Psoas muscle (tissue), 8 donors: ENCODE data around the gene ITSN1. TPM values are rescaled to one million over a fixed set of nuclear protein-coding genes. Genes with fewer than 3 reads are reported as not detected.
A peak's percentile ranks its signal among the peaks of the same experiment; 100 is the strongest.

Experiments used
- ATAC-seq, 4 donors: fragments of 200-7000 bp; cut with Tn5 transposase; one replicate each; pipeline ENCODE4 v1.9.1; 2020; ENCODE audit warnings: moderate library complexity in 3 of 4, mild to moderate bottlenecking in 2 of 4
- DNase-seq, 2 donors: peaks; one replicate each; pipeline ENCODE4 v3.0.0-alpha.2; 2020
- H3K27ac ChIP-seq: fragments of 200-600 bp; one replicate; pipeline ENCODE4 v1.8.0; 2022
- H3K27me3 ChIP-seq, 3 donors: fragments of 200-600 bp in 1 of 3; one replicate each; pipeline versions ENCODE4 v1.6.1 to v1.8.0; 2013 to 2022; ENCODE audit warnings: low read length in 2 of 3, mild to moderate bottlenecking in 2 of 3, moderate library complexity in 1 of 3; ENCODE audit not compliant: insufficient read depth in 3 of 3
- H3K36me3 ChIP-seq, 2 donors: fragments of 200-600 bp in 1 of 2; one replicate each; pipeline versions ENCODE4 v1.6.1 to v1.8.0; 2013 to 2022; ENCODE audit warnings: low read depth in 1 of 2, mild to moderate bottlenecking in 1 of 2, moderate library complexity in 1 of 2; ENCODE audit not compliant: insufficient read depth in 1 of 2
- H3K4me1 ChIP-seq: fragments of 200-600 bp; one replicate; pipeline ENCODE4 v1.8.0; 2022
- H3K4me3 ChIP-seq: fragments of 200-600 bp; one replicate; pipeline ENCODE4 v1.8.0; 2022; ENCODE audit warnings: mild to moderate bottlenecking
- H3K9me3 ChIP-seq: fragments of 200-600 bp; one replicate; pipeline ENCODE4 v1.8.0; 2022
- CTCF ChIP-seq: fragments of 200-600 bp; IDR thresholded peaks from one replicate; pipeline ENCODE4 v1.8.0; 2022; ENCODE audit warnings: antibody characterized with exemption
- WGBS, 3 donors: extraction: QIAGEN DNeasy Blood & Tissue Kit; methylation state at CpG; one replicate each; pipeline versions ENCODE4 v1.1.6 to v1.1.7; 2013; 5-methylcytosine and 5-hydroxymethylcytosine counted together
- intact Hi-C, 2 donors: fragments of 100-400 bp; cut with DNase I; formaldehyde crosslinking; loops; one replicate each; pipeline versions ENCODE4 v1.11.0 to v1.14.2; 2022
- polyA plus RNA-seq, 3 donors: library from polyadenylated mRNA; stranded (reverse); fragments of 200-250 nt; gene quantifications; one replicate each; pipeline ENCODE4 v1.2.3, GENCODE V29; 2013
- total RNA-seq, 4 donors: library from RNA; stranded (reverse); fragmentation: NEBNext Ultra II Directional in 2 of 4; extraction: Animal tissue kit (Norgen Biotek cat#: 25700) in 2 of 4; gene quantifications; one replicate each; pipeline versions ENCODE4 v1.2.1 to v1.2.4, GENCODE V29; 2021 to 2023
- donor health status: healthy with polysubstance abuse.
- donor health status: DM: no; HTN: no; CAD: no; lungs with moderate emphysema.
- donor health status: Bipolar disorder and iron deficiency.
- donor health status: healthy.
- donor health status: DM: yes; HTN: yes; CAD: no.
- donor health status: DM: no; HTN: no; CAD: no.
- donor health status: DM: no; HTN: no; CAD: no.
- donor health status: DM: yes; HTN: yes; CAD: no.

ITSN1 gene
- total and polyA plus RNA-seq, 7 donors: 9.3 to 43.8 (median 22.4) TPM

GRCh38 chr21:33854604-33855003, 212.3 kb downstream of the ITSN1 start:
- intact Hi-C loops: no loop called here
- H3K4me1 ChIP-seq: no peaks in the 10 kb centered on the region
- no peak for TF ChIP-seq CTCF
- H3K36me3 ChIP-seq: no peaks in the 10 kb centered on the region
- no peaks in the 10 kb centered on the region for H3K9me3 ChIP-seq
- ATAC-seq (no peak), DNase-seq (no peak)
- no peaks in the 10 kb centered on the region for H3K27me3 ChIP-seq
- 49 to 61% (median 52%) methylated on average over 5 of the region's 5 CpGs for whole genome bisulfite sequencing, 3 donors
- no peak overlapping the region for H3K4me3 ChIP-seq
- H3K27ac ChIP-seq: no peak overlapping the region

DNA sequence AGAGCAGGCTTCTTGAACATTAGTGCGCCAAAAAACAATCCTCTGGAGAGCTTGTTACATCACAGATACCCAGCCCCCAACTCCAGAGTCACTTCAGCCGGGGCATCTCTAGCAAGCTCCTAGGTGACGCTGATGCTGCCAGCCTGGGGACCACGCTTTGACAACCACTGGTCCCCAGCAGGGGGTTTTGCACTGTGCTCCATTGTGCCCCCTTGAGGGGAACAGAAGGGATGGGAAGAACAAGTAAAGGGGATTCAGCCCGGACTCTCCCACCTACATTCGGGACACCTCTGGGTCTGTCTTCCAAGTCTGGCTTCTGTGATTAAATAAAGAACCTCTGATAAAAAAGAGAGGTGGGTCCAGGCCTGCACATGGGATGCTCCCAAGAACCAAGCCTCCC, 212.9 kb downstream of the ITSN1 start:
- no peaks in the 10 kb centered on the region for H3K27me3 ChIP-seq
- no peak overlapping the region for H3K27ac ChIP-seq
- ATAC-seq (no peak), DNase-seq (no peak)
- no peaks in the 10 kb centered on the region for H3K9me3 ChIP-seq
- no peak overlapping the region for H3K4me3 ChIP-seq
- intact Hi-C loops: no loop called here
- no peaks in the 10 kb centered on the region for H3K4me1 ChIP-seq
- 90 to 98% (median 96%) methylated on average over 5 to 6 of the region's 6 CpGs for WGBS, 3 donors
- TF ChIP-seq CTCF: no peak
- no peaks in the 10 kb centered on the region for H3K36me3 ChIP-seq

- Histone ChIP-seq H3K4me3 (no peak overlapping the region), H3K27ac (no peak overlapping the region), H3K4me1 (no peaks in the 10 kb centered on the region), H3K36me3 (no peaks in the 10 kb centered on the region), H3K9me3 (no peaks in the 10 kb centered on the region), H3K27me3 (no peaks in the 10 kb centered on the region)
- 72 to 82% (median 76%) methylated on average over 17 of the region's 17 CpGs for WGBS, 3 donors
- TF ChIP-seq CTCF: no peak
- no peak for DNase-seq
- ATAC-seq: peak in 1 of 4 donors; percentile 45
- intact Hi-C loops: no loop called here
Observed at GRCh38 chr21:33856893-33857527, 214.7 kb downstream of the ITSN1 start.

- Histone ChIP-seq H3K4me1 (no peaks in the 10 kb centered on the region), H3K27ac (no peak overlapping the region), H3K4me3 (no peak overlapping the region), H3K9me3 (no peaks in the 10 kb centered on the region), H3K27me3 (no peaks in the 10 kb centered on the region), H3K36me3 (no peaks in the 10 kb centered on the region)
- 83 to 86% (median 85%) methylated on average over 25 of the region's 25 CpGs for WGBS, 3 donors
- intact Hi-C loops: no loop called here
- ATAC-seq: no peak
- no peak for TF ChIP-seq CTCF
- DNase-seq: peak in 1 of 2 donors; percentile 18
Observed at GRCh38 chr21:33857846-33858666, 215.8 kb downstream of the ITSN1 start.
